ENCODE data around the gene UBE2U.

UBE2U gene, protein sequence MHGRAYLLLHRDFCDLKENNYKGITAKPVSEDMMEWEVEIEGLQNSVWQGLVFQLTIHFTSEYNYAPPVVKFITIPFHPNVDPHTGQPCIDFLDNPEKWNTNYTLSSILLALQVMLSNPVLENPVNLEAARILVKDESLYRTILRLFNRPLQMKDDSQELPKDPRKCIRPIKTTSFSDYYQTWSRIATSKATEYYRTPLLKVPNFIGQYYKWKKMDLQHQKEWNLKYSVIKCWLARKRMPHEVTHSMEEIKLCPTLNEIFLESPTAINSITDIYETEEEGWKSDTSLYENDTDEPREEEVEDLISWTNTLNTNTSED

DNA sequence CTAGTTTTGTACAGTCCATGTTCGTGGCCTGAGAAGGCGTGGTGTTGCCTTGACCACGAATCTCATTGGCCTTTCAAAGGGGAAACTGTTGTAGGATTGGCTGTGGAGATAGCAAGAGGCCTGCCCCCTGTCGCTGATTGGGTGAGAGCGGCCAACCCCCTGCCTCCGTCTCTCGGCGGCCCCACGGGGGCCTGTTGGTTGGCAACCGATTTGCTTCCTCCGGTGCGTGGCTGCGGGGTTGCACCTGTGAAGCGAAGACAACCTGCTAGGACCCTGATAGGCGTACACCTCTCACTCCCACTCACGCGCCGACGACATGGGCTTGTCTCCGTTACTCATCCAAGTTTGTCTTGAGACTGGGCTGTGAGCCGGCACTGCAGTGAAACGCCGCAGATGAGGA, at the start of gene UBE2U:
Gene UBE2U (plus strand): TSS at position 204 of the 400 bp plus-strand sequence. CDS start 428 bp downstream, outside the sequence.
- DNase-seq = no peak

- DNase-seq = no peak
These were observed 48.1 kb upstream of the UBE2U start for GRCh38 chr1:64155278-64155677.

GRCh38 chr1:64161357-64161941, 42.0 kb upstream of the UBE2U start:
- no peak for DNase-seq

DNA sequence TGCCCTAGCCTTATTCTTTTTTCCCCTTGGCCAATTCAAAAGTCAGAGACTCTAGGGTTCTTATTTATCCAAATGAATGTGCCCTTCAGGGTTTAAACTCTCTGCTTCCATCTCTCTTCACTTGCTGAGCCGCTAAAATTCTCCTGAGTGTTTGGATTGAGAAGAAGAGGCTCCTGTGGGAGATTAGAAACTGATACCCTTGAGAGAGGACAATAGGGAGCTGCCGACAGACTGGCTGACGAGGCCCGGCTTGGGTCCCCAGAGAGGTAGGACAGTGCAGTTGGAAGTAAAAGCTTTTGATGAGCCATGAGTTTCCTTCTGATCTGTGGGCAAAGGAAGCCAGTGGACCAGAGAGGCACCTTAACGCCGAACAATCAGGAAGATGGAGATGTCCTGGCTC, 41.3 kb upstream of the UBE2U start:
- DNase-seq = no peak

GRCh38 chr1:64162804-64163203, 40.6 kb upstream of the UBE2U start:
- DNase-seq = no peak

- no peak for DNase-seq
These were observed 40.0 kb upstream of the UBE2U start for GRCh38 chr1:64163431-64163830.

DNA sequence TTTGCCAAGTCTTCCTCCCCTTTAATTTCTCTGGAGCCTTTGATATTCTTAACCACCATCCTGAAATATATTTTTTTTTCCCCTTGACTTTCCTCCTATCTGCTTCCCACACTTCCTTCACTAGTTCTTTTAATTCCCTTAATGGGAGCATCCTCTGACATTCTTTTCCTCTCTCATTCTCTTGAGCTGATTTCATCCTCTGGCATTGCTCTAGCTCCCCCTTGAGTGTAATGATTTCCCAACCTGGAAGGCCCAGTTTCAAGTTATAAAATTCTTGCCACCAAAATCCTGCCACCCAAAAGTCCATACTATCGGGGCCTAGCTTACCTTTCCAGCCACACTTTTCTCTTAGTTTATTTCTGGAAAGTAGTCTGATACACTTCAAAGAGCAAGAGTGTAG, 39.5 kb upstream of the UBE2U start:
- peak in 1 of 2 experiments; percentile 9 for DNase-seq

DNA sequence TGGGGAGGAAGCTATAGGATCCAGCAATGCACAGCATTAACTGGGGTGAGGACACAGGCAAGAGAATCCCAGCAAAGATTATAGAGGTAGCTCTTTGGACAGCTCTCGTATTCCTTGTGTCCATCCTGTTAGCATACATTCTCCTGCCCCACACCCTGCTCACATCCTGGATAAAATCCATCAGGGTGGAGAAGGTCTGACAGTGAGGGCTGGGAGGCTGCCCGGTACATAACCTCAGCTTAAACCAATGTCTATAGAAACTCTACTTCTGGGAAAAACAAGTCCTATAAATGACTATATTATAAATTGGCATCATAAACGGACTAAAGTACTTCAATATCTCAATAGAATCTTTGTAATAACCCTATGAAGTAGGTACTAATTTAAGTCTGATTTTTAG, 36.8 kb upstream of the UBE2U start:
- DNase-seq = no peak

GRCh38 chr1:64167176-64167575, 36.2 kb upstream of the UBE2U start:
- no peak for DNase-seq

GRCh38 chr1:64171246-64171645, 32.2 kb upstream of the UBE2U start:
- no peak for DNase-seq

DNA sequence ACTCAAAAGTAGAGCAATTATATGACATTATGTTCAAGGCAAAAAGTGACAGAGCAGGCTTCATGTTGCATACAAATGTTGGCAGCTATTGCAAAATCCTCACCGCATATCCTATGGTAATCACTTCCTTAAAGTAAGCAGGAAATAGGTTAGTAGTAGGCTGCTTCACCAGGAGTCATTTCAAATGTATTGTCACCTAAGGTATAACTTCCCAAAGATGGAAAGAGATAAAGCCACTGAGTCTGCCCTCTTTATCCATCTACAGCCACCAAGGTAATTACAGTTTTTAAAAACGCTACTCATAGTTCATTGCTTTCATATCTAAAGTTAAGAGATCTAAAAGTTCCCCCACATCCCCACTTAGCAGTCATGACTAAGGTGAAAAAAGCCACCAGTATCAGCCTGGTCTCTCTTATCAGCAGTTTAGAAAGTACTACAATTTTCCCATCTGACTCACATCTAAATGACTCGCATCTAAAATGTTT, 31.6 kb upstream of the UBE2U start:
- DNase-seq = peak in 1 of 2 experiments; percentile 60

- DNase-seq = peak in 1 of 2 experiments; percentile 33
These were observed 30.9 kb upstream of the UBE2U start for GRCh38 chr1:64172458-64172983.

DNA sequence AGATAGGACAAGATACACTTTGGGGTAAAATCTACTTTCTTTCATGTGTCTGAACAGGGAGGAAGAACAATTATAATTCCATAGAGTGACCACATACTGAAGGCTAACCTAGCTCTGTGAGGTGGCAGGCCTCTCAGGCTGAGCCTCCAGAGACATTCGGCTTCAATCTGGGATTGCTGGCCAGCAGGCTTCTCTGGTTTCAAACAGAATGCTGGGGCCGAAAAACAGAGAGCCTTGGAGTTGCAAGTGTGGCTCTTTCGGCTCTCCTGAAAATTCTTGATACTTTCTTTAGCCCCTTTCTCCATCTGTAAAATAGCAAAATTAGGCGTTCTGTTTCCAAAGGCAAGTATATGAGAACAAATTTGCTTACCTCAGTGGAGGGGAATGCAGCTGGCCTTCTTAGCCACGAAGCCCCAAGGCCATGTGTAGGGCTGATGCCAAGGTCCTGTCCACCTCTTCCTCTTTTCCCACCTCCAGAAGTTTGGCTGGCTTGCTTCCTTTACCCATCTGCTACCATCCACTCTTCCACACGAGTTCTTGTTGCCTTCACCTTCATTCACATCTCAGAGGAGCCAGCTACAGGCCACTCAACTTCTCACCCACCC, 30.0 kb upstream of the UBE2U start:
- no peak for DNase-seq

DNA sequence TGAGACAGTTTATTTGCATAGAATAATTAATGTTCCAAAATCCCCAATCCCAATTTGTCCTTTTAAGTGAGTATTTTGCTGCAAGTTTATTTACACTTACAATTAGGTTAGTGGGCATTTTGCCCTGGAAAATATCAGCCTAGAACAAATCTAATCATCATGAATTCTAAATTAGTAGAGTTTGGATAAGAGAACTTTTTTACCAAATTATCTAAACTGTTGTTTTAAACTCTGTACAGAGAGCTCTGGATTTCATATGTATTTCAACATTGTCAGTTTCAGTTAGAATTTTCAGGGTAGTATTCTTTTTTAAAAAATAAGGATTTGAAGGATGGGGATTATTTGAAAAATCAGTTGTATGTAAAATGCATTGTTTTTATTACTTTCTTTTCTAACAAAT, 27.8 kb upstream of the UBE2U start:
- no peak for DNase-seq

GRCh38 chr1:64176659-64177058, 26.8 kb upstream of the UBE2U start:
- DNase-seq = no peak

DNA sequence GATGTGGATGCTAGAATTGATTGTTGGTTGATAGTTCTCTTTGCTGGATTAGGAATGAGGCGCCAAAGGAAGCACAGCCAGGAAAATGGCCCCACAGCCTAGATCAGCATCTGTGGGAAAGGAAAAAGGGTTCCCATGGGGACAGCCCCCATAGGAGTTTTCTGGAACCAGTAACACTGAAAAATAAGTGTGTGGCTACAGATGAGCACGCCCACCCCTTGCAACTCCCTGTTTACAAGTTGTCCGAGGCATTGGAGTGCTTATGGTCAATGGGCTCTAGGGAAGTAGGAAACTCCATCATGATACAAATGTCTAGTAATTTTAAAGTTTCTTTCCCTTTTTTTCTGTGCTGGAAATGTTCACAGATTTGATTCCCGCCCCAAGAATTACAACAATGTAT, 23.8 kb upstream of the UBE2U start:
- DNase-seq = no peak

- no peak for DNase-seq
These were observed 21.2 kb upstream of the UBE2U start for GRCh38 chr1:64182207-64182606.

DNA sequence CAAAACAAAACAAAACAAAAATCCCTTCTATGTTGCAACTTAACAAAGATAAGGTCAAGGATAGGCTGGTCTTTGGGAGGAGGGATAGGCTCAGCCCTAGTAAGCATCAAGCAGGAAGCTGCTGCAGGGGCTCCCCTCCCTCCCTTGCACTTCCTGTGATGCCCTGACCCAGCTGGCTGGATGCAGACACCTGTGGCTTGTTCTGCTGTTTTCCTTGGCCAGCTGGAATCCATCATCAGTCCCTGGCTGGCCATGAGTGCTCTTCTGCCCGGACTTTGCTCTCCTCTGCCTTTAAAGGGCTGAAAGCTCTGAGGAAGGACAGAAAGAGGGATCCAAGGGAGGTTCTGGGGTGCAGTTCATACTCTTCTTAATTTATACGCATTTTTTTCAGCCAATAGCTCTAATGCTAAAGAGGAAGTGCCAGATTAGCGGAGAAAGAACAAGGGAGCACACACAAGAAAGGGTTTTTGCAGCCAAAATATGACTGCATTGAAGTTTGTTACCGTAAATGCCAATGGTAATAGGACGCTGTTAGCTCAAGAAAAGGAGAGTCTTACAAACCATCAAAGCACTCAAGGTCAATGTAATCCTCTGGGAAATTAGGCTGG, 19.9 kb upstream of the UBE2U start:
- DNase-seq = no peak

DNA sequence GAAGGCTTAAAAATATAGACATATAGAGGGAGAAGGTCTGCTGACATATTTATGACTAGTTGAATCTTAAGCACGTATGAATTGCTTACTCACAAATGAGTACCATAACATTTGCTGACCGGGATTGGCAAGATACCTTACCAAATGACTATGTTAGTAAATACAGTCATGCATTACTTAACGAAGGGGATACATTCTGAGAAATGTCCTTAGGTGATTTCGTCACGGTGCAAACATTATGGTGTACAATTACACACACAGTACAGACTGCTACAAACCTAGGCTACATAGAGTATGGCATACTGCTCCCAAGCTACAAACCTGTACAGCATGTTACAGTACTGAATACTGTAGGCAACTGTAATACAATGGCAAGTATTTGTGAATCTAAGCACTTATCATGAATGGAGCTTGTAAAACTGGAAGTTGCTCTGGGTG, 19.4 kb upstream of the UBE2U start:
- no peak for DNase-seq

GRCh38 chr1:64186138-64186897, 17.1 kb upstream of the UBE2U start:
- no peak for DNase-seq

GRCh38 chr1:64186898-64187280, 16.5 kb upstream of the UBE2U start:
- DNase-seq = no peak

DNA sequence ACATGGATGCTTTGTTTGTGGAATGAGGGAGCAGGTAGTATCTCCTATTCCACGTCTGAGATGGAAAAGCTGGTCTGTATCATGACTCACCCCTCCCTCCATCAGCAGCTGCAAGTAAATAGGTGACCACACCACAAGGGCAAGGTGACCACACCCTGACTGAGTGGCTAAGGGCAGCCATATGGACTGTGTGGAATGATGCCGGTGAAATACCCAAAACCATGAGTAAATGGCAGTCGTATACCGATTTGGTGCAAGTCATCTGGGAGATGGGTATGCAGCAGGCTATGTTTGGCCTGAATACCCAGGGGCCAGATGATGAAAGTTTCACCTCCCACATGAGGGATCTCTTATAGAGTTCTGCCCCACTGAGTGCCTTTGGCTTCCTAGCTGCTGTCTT, 15.8 kb upstream of the UBE2U start:
- no peak for DNase-seq

- no peak for DNase-seq
These were observed 11.1 kb upstream of the UBE2U start for GRCh38 chr1:64192290-64192689.
